HEK293 (cell line): ENCODE data around the gene TMEM143.

Experiments
- BCL6B ChIP-seq: fragments of 450-650 bp; formaldehyde crosslinking; IDR thresholded peaks from 2 replicates; pipeline ENCODE4 v1.5.1; 2017; ENCODE audit warnings: missing biosample characterization, missing genetic modification characterization
- HOXC10 ChIP-seq: sonication (generic); formaldehyde crosslinking; IDR thresholded peaks from 2 replicates; pipeline ENCODE4 v1.8.1; 2023; ENCODE audit warnings: mild to moderate bottlenecking, missing genetic modification reagents
- HOXD13 ChIP-seq: sonication (generic); formaldehyde crosslinking; IDR thresholded peaks from 2 replicates; pipeline ENCODE4 v1.8.0; 2022; ENCODE audit warnings: missing genetic modification reagents, borderline replicate concordance
- IKZF3 ChIP-seq: fragments of 450-650 bp; IDR thresholded peaks from 2 replicates; pipeline ENCODE4 v1.5.0; 2018; ENCODE audit warnings: missing biosample characterization, mild to moderate bottlenecking, missing genetic modification characterization, moderate library complexity
- KLF10 ChIP-seq: fragments of 450-650 bp; IDR thresholded peaks from 2 replicates; pipeline ENCODE4 v1.5.1; 2018; ENCODE audit warnings: missing biosample characterization, mild to moderate bottlenecking, missing genetic modification characterization
- SCRT2 ChIP-seq: fragments of 450-650 bp; formaldehyde crosslinking; IDR thresholded peaks from 2 replicates; pipeline ENCODE4 v1.5.1; 2016; ENCODE audit warnings: missing biosample characterization, missing genetic modification characterization
- YY1 ChIP-seq: fragments of 450-650 bp; formaldehyde crosslinking; IDR thresholded peaks from 2 replicates; pipeline ENCODE4 v1.5.1; 2018; ENCODE audit warnings: missing biosample characterization, missing genetic modification characterization
- ZBTB26 ChIP-seq: fragments of 450-650 bp; formaldehyde crosslinking; optimal IDR thresholded peaks from 2 replicates; pipeline ENCODE3; 2016; ENCODE audit warnings: missing biosample characterization, mild to moderate bottlenecking, missing genetic modification characterization
- ZBTB48 ChIP-seq: fragments of 450-650 bp; formaldehyde crosslinking; IDR thresholded peaks from 2 replicates; pipeline ENCODE4 v1.5.1; 2016; ENCODE audit warnings: missing biosample characterization, missing genetic modification characterization
- ZEB2 ChIP-seq: fragments of 450-650 bp; formaldehyde crosslinking; IDR thresholded peaks from 2 replicates; pipeline ENCODE4 v1.5.1; 2016; ENCODE audit warnings: missing biosample characterization, missing genetic modification characterization
- ZFP41 ChIP-seq: fragments of 450-650 bp; formaldehyde crosslinking; IDR thresholded peaks from 2 replicates; pipeline ENCODE4 v1.5.1; 2016; ENCODE audit warnings: missing biosample characterization, missing genetic modification characterization, borderline replicate concordance
- ZFP69B ChIP-seq: fragments of 450-650 bp; formaldehyde crosslinking; IDR thresholded peaks from 2 replicates; pipeline ENCODE4 v1.5.1; 2016; ENCODE audit warnings: missing biosample characterization, missing genetic modification characterization
- ZNF112 ChIP-seq: fragments of 450-650 bp; formaldehyde crosslinking; IDR thresholded peaks from 2 replicates; pipeline ENCODE4 v1.5.0; 2017; ENCODE audit warnings: missing biosample characterization, missing genetic modification characterization
- ZNF157 ChIP-seq: fragments of 450-650 bp; formaldehyde crosslinking; IDR thresholded peaks from 2 replicates; pipeline ENCODE4 v1.5.1; 2016; ENCODE audit warnings: missing biosample characterization, missing genetic modification characterization
- ZNF2 ChIP-seq: fragments of 450-650 bp; formaldehyde crosslinking; IDR thresholded peaks from 2 replicates; pipeline ENCODE4 v1.5.1; 2016; ENCODE audit warnings: missing biosample characterization, missing genetic modification characterization
- ZNF24 ChIP-seq: fragments of 450-650 bp; formaldehyde crosslinking; IDR thresholded peaks from 2 replicates; pipeline ENCODE4 v1.5.1; 2016; ENCODE audit warnings: missing biosample characterization, missing genetic modification characterization
- ZNF274 ChIP-seq, 2 experiments: fragments of 200-500 bp in 1 of 2; fragments of 450-650 bp in 1 of 2; sonication (Bioruptor generic) in 1 of 2; formaldehyde crosslinking in 1 of 2; IDR thresholded peaks; 2 replicates each; pipeline versions ENCODE4 v1.5.1 to v1.6.1; 2014 to 2016; ENCODE audit warnings: borderline replicate concordance in 1 of 2, inconsistent platforms in 1 of 2, low read length in 1 of 2, missing biosample characterization in 1 of 2, missing genetic modification characterization in 1 of 2
- ZNF654 ChIP-seq: fragments of 450-650 bp; formaldehyde crosslinking; IDR thresholded peaks from 2 replicates; pipeline ENCODE4 v1.5.1; 2016; ENCODE audit warnings: low read depth, missing biosample characterization, missing genetic modification characterization
- ZSCAN23 ChIP-seq: fragments of 450-650 bp; formaldehyde crosslinking; IDR thresholded peaks from 2 replicates; pipeline ENCODE4 v1.5.1; 2016; ENCODE audit warnings: missing biosample characterization, missing genetic modification characterization
- ZSCAN5A ChIP-seq: fragments of 450-650 bp; formaldehyde crosslinking; IDR thresholded peaks from 2 replicates; pipeline ENCODE4 v1.5.1; 2016; ENCODE audit warnings: missing biosample characterization, missing genetic modification characterization
- TF ChIP-seq, protein P1 (sequence below): fragments of 450-650 bp; formaldehyde crosslinking; IDR thresholded peaks from 2 replicates; pipeline ENCODE4 v1.5.1; 2016; ENCODE audit warnings: missing biosample characterization, missing genetic modification characterization
- TF ChIP-seq, protein P2 (sequence below): fragments of 450-650 bp; formaldehyde crosslinking; IDR thresholded peaks from 2 replicates; pipeline ENCODE4 v1.5.1; 2016; ENCODE audit warnings: missing biosample characterization, missing genetic modification characterization, borderline replicate concordance
- TF ChIP-seq, protein P3 (sequence below): fragments of 450-650 bp; formaldehyde crosslinking; IDR thresholded peaks from 2 replicates; pipeline ENCODE4; 2016; ENCODE audit warnings: missing biosample characterization, missing genetic modification characterization
- TF ChIP-seq, protein P4 (sequence below): fragments of 450-650 bp; formaldehyde crosslinking; IDR thresholded peaks from 2 replicates; pipeline ENCODE4 v1.5.0; 2017; ENCODE audit warnings: missing biosample characterization, missing genetic modification characterization, borderline replicate concordance

TMEM143 gene

GRCh38 chr19:48330012-48330681 lies 33.6 kb downstream of the TMEM143 start (continued):
- TF ChIP-seq, protein P1, sequence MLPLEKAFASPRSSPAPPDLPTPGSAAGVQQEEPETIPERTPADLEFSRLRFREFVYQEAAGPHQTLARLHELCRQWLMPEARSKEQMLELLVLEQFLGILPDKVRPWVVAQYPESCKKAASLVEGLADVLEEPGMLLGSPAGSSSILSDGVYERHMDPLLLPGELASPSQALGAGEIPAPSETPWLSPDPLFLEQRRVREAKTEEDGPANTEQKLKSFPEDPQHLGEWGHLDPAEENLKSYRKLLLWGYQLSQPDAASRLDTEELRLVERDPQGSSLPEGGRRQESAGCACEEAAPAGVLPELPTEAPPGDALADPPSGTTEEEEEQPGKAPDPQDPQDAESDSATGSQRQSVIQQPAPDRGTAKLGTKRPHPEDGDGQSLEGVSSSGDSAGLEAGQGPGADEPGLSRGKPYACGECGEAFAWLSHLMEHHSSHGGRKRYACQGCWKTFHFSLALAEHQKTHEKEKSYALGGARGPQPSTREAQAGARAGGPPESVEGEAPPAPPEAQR (tag by site-specific recombination) = no peak
- TF ChIP-seq ZBTB48 (tag by site-specific recombination) = no peak
- no peak for TF ChIP-seq ZFP41
- TF ChIP-seq BCL6B = no peak
- TF ChIP-seq, protein P2, sequence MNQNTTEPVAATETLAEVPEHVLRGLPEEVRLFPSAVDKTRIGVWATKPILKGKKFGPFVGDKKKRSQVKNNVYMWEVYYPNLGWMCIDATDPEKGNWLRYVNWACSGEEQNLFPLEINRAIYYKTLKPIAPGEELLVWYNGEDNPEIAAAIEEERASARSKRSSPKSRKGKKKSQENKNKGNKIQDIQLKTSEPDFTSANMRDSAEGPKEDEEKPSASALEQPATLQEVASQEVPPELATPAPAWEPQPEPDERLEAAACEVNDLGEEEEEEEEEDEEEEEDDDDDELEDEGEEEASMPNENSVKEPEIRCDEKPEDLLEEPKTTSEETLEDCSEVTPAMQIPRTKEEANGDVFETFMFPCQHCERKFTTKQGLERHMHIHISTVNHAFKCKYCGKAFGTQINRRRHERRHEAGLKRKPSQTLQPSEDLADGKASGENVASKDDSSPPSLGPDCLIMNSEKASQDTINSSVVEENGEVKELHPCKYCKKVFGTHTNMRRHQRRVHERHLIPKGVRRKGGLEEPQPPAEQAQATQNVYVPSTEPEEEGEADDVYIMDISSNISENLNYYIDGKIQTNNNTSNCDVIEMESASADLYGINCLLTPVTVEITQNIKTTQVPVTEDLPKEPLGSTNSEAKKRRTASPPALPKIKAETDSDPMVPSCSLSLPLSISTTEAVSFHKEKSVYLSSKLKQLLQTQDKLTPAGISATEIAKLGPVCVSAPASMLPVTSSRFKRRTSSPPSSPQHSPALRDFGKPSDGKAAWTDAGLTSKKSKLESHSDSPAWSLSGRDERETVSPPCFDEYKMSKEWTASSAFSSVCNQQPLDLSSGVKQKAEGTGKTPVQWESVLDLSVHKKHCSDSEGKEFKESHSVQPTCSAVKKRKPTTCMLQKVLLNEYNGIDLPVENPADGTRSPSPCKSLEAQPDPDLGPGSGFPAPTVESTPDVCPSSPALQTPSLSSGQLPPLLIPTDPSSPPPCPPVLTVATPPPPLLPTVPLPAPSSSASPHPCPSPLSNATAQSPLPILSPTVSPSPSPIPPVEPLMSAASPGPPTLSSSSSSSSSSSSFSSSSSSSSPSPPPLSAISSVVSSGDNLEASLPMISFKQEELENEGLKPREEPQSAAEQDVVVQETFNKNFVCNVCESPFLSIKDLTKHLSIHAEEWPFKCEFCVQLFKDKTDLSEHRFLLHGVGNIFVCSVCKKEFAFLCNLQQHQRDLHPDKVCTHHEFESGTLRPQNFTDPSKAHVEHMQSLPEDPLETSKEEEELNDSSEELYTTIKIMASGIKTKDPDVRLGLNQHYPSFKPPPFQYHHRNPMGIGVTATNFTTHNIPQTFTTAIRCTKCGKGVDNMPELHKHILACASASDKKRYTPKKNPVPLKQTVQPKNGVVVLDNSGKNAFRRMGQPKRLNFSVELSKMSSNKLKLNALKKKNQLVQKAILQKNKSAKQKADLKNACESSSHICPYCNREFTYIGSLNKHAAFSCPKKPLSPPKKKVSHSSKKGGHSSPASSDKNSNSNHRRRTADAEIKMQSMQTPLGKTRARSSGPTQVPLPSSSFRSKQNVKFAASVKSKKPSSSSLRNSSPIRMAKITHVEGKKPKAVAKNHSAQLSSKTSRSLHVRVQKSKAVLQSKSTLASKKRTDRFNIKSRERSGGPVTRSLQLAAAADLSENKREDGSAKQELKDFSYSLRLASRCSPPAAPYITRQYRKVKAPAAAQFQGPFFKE (tag by site-specific recombination) = no peak
- TF ChIP-seq ZNF112 (tag by site-specific recombination) = no peak
- no peak for TF ChIP-seq HOXD13
- no peak for TF ChIP-seq ZSCAN23 (tag by site-specific recombination)
- TF ChIP-seq ZNF157 = no peak
- peak; percentile 42 for TF ChIP-seq ZBTB26 (tag by site-specific recombination)
- 0 out of 2 replicates have a peak, but pooled peaks have one; percentile 24 for TF ChIP-seq ZNF2
- no peak for TF ChIP-seq IKZF3 (tag by site-specific recombination)
- TF ChIP-seq HOXC10 (CRISPR knock-in tag) = no peak
- no peak for TF ChIP-seq ZSCAN5A (tag by site-specific recombination)
- no peak for TF ChIP-seq ZNF654
- no peak for TF ChIP-seq ZNF274 (IDR thresholded peaks at IDR 0.05; ENCODE audit: low read length)
- no peak for TF ChIP-seq ZNF274 (tag by site-specific recombination; IDR thresholded peaks at IDR 0.05; ENCODE audit: borderline replicate concordance)
- no peak for TF ChIP-seq YY1 (tag by site-specific recombination)
- no peak for TF ChIP-seq ZNF24
- TF ChIP-seq, protein P3, sequence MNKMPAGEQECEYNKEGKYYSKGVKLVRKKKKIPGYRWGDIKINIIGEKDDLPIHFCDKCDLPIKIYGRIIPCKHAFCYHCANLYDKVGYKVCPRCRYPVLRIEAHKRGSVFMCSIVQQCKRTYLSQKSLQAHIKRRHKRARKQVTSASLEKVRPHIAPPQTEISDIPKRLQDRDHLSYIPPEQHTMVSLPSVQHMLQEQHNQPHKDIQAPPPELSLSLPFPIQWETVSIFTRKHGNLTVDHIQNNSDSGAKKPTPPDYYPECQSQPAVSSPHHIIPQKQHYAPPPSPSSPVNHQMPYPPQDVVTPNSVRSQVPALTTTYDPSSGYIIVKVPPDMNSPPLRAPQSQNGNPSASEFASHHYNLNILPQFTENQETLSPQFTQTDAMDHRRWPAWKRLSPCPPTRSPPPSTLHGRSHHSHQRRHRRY (tag by site-specific recombination) = no peak
- TF ChIP-seq, protein P4, sequence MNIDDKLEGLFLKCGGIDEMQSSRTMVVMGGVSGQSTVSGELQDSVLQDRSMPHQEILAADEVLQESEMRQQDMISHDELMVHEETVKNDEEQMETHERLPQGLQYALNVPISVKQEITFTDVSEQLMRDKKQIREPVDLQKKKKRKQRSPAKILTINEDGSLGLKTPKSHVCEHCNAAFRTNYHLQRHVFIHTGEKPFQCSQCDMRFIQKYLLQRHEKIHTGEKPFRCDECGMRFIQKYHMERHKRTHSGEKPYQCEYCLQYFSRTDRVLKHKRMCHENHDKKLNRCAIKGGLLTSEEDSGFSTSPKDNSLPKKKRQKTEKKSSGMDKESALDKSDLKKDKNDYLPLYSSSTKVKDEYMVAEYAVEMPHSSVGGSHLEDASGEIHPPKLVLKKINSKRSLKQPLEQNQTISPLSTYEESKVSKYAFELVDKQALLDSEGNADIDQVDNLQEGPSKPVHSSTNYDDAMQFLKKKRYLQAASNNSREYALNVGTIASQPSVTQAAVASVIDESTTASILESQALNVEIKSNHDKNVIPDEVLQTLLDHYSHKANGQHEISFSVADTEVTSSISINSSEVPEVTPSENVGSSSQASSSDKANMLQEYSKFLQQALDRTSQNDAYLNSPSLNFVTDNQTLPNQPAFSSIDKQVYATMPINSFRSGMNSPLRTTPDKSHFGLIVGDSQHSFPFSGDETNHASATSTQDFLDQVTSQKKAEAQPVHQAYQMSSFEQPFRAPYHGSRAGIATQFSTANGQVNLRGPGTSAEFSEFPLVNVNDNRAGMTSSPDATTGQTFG = no peak
- 0 out of 2 replicates have a peak, but pooled peaks have one; percentile 42 for TF ChIP-seq ZEB2
- no peak for TF ChIP-seq KLF10
- TF ChIP-seq SCRT2 (tag by site-specific recombination) = peak; percentile 70
- TF ChIP-seq ZFP69B = no peak
